ENCODE data around the gene EPHB1.

DNA sequence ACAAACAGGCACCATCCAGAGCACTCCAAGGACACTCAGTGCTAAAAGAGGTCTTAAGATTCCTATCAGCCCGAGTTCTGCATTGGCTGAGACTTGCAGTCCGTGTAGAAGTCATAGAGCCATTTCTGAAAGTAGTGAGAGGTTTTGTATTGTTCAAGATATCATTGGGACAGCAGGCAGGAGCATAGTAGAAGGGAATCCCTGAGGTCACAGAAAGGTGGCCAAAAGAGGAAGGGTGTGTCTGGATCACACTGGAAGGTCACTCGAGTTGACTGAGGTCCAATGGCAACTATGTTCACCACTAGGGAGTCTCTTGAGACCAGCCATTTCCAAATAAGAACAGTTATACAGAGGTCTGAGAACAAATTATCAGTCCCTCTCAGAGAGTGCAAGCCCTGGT, 468.3 kb downstream of the EPHB1 start:
- TF ChIP-seq GATA3 (IDR thresholded peaks at IDR 0.05; ENCODE audit: low read depth, low read length): no peak
- no peak for TF ChIP-seq GATA2 (IDR thresholded peaks at IDR 0.05; ENCODE audit: low read depth, low read length)

All from SH-SY5Y (cell line).